Measurements from ENCODE around the gene ZNF90. TPM values are rescaled to one million over a fixed set of nuclear protein-coding genes. Genes with fewer than 3 reads are reported as not detected.

ZNF90 gene
- total RNA-seq, 1 donor from 2014 or later: 5.8 TPM

- FAIRE-seq: no peak
- Mint-ChIP-seq H3K27me3 (ENCODE audit: low read depth, unreplicated experiment) (no peaks in the 10 kb centered on the region), H3K4me3 (ENCODE audit: unreplicated experiment) (no peak overlapping the region), H3K36me3 (ENCODE audit: low read depth, unreplicated experiment) (peaks cover 9% of the 10 kb centered on the region), H3K9me3 (ENCODE audit: unreplicated experiment) (peaks cover 9% of the 10 kb centered on the region), H3K4me1 (ENCODE audit: low read depth, unreplicated experiment) (no peaks in the 10 kb centered on the region), H3K27ac (ENCODE audit: unreplicated experiment) (no peak overlapping the region)
- Histone ChIP-seq H3K9ac (ENCODE audit: low read length) (no peak overlapping the region), H2AFZ (ENCODE audit: low read depth, low read length) (no peak overlapping the region), H3K36me3 (ENCODE audit: insufficient read depth, low read length) (peaks cover 3% of the 10 kb centered on the region), H3K9me3 (ENCODE audit: insufficient read depth, low read depth, low read length) (no peaks in the 10 kb centered on the region), H3K27me3 (ENCODE audit: insufficient read depth, low read length) (no peaks in the 10 kb centered on the region), H3K4me1 (ENCODE audit: insufficient read depth, low read length) (no peaks in the 10 kb centered on the region), H3K79me2 (ENCODE audit: insufficient read depth, low read length) (peaks cover 23% of the 10 kb centered on the region), H3K4me2 (ENCODE audit: low read length) (no peak overlapping the region), H4K20me1 (ENCODE audit: insufficient read depth, low read length) (no peaks in the 10 kb centered on the region), H3K4me3 (ENCODE audit: insufficient read depth, low read depth, low read length) (no peak overlapping the region), H3K27ac (ENCODE audit: low read depth, low read length) (no peak overlapping the region)
- TF ChIP-seq CTCF (IDR thresholded peaks at IDR 0.05; ENCODE audit: insufficient read depth, low read depth, low read length) (no peak), EZH2 (IDR thresholded peaks at IDR 0.05; ENCODE audit: insufficient read depth, low read length) (no peak)
- no peak for DNase-seq (ENCODE audit: low read depth)
Observed at GRCh38 chr19:20165971-20166592, 88.3 kb downstream of the ZNF90 start.

DNA sequence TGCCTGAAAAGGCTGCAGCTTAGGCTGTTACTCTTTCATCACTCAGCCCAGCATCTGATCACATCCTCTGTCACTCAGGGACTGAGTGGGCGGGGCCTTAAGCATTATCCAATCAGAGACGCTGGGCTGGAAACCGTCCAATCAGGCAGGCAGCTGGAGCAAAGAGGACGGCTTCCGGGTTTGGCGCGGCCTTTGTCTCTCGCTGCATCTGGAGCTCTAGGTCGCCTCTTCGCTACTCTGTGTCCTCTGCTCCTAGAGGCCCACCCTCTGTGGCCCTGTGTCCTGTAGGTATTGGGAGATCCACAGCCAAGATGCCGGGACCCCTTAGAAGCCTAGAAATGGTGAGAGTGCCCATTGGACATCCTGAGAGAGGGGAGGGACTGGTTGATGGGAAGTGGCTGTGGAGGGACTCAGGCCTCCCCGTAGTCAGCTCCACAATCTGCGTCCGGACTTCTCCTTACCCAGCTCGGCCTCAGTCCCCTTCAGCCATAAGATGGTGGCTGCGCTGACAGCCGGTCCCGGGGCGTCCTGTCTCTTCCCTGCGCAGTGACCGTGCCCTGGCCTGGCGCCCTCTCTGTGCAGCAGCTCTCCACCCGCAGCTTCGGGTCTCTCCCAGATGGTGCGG is 89.3 kb downstream of the ZNF90 start, which contains the start of gene ZNF486:
Gene ZNF486, plus strand, starts transcription at position 195 of the 625 bp plus-strand sequence. Its CDS starts 117 bp downstream, at position 312.
- Histone ChIP-seq H3K36me3 (ENCODE audit: insufficient read depth, low read length) (peaks cover 11% of the 10 kb centered on the region), H3K27me3 (ENCODE audit: insufficient read depth, low read length) (no peaks in the 10 kb centered on the region), H4K20me1 (ENCODE audit: insufficient read depth, low read length) (no peaks in the 10 kb centered on the region), H3K4me2 (ENCODE audit: low read length) (peak within 1 kb of the TSS; percentile 93), H3K9me3 (ENCODE audit: insufficient read depth, low read depth, low read length) (no peaks in the 10 kb centered on the region), H3K9ac (ENCODE audit: low read length) (peak within 1 kb of the TSS; percentile 90), H3K79me2 (ENCODE audit: insufficient read depth, low read length) (peaks cover 34% of the 10 kb centered on the region), H3K4me3 (ENCODE audit: insufficient read depth, low read depth, low read length) (peak within 1 kb of the TSS; percentile 93), H3K4me1 (ENCODE audit: insufficient read depth, low read length) (no peaks in the 10 kb centered on the region), H2AFZ (ENCODE audit: low read depth, low read length) (peak within 1 kb of the TSS; percentile 97), H3K27ac (ENCODE audit: low read depth, low read length) (peak within 1 kb of the TSS; percentile 75)
- no peak for TF ChIP-seq CTCF (IDR thresholded peaks at IDR 0.05; ENCODE audit: insufficient read depth, low read depth, low read length)
- TF ChIP-seq EZH2 (IDR thresholded peaks at IDR 0.05; ENCODE audit: insufficient read depth, low read length): no peak
- Mint-ChIP-seq H3K4me1 (ENCODE audit: low read depth, unreplicated experiment) (no peaks in the 10 kb centered on the region), H3K9me3 (ENCODE audit: unreplicated experiment) (peaks cover 15% of the 10 kb centered on the region), H3K27me3 (ENCODE audit: low read depth, unreplicated experiment) (no peaks in the 10 kb centered on the region), H3K4me3 (ENCODE audit: unreplicated experiment) (peak within 1 kb of the TSS; percentile 99), H3K36me3 (ENCODE audit: low read depth, unreplicated experiment) (peaks cover 17% of the 10 kb centered on the region), H3K27ac (ENCODE audit: unreplicated experiment) (peak within 1 kb of the TSS; percentile 97)
- peak; percentile 89 for DNase-seq (ENCODE audit: low read depth)
- peak; percentile 76 for FAIRE-seq

Data from astrocyte (in vitro differentiated cells and primary cell).